ENCODE results near the gene PJA2.
A peak's percentile ranks its signal among the peaks of the same experiment; 100 is the strongest.

Gene PJA2

DNA sequence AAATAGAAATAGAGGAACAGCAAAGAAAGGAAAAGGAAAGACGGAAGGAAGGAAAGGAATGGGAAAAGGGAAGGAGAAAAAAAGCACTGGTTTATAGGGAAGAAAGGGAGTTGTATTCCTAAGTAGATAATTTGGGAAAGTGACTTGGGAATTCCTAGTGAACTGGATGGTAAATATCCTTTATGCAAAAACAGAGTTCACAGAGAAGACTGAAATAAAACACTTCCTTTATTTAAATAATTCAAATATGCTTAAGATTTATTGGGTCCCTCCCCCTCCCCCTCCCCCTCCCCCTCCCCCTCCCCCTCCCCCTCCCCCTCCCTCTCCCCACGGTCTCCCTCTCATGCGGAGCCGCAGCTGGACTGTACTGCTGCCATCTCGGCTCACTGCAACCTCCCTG, 69.4 kb downstream of the PJA2 start:
- no peak overlapping the region for H3K4me3 ChIP-seq (ENCODE audit: low read depth, low read length)
- no peak for TF ChIP-seq POLR2A (IDR thresholded peaks at IDR 0.05; ENCODE audit: extremely low read depth, insufficient read length)
- TF ChIP-seq, protein P1, sequence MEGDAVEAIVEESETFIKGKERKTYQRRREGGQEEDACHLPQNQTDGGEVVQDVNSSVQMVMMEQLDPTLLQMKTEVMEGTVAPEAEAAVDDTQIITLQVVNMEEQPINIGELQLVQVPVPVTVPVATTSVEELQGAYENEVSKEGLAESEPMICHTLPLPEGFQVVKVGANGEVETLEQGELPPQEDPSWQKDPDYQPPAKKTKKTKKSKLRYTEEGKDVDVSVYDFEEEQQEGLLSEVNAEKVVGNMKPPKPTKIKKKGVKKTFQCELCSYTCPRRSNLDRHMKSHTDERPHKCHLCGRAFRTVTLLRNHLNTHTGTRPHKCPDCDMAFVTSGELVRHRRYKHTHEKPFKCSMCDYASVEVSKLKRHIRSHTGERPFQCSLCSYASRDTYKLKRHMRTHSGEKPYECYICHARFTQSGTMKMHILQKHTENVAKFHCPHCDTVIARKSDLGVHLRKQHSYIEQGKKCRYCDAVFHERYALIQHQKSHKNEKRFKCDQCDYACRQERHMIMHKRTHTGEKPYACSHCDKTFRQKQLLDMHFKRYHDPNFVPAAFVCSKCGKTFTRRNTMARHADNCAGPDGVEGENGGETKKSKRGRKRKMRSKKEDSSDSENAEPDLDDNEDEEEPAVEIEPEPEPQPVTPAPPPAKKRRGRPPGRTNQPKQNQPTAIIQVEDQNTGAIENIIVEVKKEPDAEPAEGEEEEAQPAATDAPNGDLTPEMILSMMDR (IDR thresholded peaks at IDR 0.05; ENCODE audit: low read depth, low read length), result no peak
- TF ChIP-seq, protein P2, sequence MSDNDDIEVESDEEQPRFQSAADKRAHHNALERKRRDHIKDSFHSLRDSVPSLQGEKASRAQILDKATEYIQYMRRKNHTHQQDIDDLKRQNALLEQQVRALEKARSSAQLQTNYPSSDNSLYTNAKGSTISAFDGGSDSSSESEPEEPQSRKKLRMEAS (IDR thresholded peaks at IDR 0.05; ENCODE audit: low read depth, low read length), result no peak
- no peak for TF ChIP-seq MYC (IDR thresholded peaks at IDR 0.05; ENCODE audit: low read depth, low read length)
- no peak for DNase-seq (ENCODE audit: low read depth)

DNA sequence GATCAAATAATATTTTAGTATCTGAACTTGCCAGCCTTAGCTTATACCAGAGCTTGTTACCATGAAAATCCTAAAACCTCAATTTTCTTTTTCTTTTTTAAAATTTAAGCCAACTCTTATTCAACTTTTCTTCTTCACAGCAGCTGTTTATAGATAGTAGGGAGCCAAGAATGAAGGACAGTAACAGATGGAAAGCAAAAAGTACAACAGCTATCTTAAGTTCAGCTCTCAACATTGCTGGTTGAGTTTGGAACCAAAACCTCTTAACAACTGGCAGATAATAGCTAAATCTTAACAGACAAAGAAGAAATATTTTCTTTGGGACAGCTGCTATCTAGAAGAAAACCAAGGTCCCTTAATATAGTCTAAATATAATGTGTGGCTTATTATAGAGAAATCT, 74.7 kb downstream of the PJA2 start:
- TF ChIP-seq, protein P1 (IDR thresholded peaks at IDR 0.05; ENCODE audit: low read depth, low read length), result no peak
- TF ChIP-seq, protein P2 (IDR thresholded peaks at IDR 0.05; ENCODE audit: low read depth, low read length), result no peak
- no peak for TF ChIP-seq POLR2A (IDR thresholded peaks at IDR 0.05; ENCODE audit: extremely low read depth, insufficient read length)
- no peak overlapping the region for H3K4me3 ChIP-seq (ENCODE audit: low read depth, low read length)
- no peak for DNase-seq (ENCODE audit: low read depth)

DNA sequence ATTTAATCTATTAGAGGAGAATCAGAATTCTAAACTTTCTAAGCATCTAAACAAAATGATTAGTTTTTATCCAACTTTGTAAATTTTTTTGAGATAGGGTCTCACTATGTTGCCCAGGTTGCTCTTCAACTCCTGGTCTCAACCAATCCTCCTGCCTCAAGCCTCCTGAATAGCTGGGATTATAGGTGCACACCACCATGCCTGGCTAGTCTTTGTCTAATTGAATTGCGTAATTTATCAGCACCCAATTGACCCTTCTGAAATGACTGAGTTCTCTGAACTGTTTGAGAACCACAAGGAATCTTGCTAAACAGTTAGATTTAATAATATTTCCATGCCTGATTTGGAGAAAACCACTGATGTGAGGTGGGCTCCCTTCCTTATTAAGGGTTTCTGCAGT, 75.7 kb downstream of the PJA2 start:
- DNase-seq (ENCODE audit: low read depth), result no peak
- TF ChIP-seq, protein P2 (IDR thresholded peaks at IDR 0.05; ENCODE audit: low read depth, low read length), result no peak
- TF ChIP-seq, protein P1 (IDR thresholded peaks at IDR 0.05; ENCODE audit: low read depth, low read length), result no peak
- no peak for TF ChIP-seq MYC (IDR thresholded peaks at IDR 0.05; ENCODE audit: low read depth, low read length)
- no peak for TF ChIP-seq POLR2A (IDR thresholded peaks at IDR 0.05; ENCODE audit: extremely low read depth, insufficient read length)
- no peak overlapping the region for H3K4me3 ChIP-seq (ENCODE audit: low read depth, low read length)

DNA sequence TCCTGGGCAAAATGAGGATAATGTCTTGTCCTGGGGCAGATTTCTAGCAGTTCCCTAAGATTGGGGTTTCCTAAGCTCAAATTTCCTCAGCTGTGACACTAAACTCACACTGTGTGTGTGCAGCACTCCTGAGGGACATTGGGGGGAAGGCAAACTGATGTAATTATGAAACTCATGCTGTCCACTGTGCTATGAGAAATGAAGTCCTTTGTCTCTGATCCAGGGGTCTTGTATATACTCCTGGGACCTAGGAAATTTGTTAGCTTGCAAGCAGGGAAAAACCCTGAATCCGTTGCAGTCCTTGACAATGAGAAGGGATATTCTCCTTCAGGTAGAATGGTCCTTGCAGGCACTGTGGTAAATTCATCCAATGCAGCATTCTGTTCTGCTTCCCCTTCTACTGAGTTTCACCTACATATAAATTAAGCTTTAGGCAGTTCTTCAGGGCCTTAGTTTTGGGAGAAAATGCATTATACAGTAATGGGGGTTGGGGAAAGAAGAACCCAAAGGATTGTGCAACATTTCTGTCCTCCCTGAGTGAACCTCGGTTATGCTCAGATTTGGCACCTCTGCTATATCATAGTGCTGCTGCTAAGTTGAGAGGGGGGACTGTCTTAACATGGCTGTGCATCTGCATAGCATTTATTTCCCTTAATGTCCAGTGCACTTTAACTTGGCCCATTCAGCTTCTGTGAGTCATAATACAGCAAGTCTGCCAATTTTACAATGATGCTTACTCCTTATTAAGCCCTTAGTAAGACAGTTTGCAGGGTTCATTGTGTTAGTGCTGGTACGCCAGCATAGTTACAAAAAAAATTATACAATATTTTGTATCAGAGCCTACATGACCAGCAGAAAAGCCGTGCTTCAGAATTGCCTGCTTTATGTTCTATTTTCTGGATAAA, 80.2 kb downstream of the PJA2 start:
- H3K4me3 ChIP-seq (ENCODE audit: low read depth, low read length), result no peak overlapping the region
- peak; percentile 24 for DNase-seq (ENCODE audit: low read depth)
- no peak for TF ChIP-seq POLR2A (IDR thresholded peaks at IDR 0.05; ENCODE audit: extremely low read depth, insufficient read length)
- TF ChIP-seq, protein P1 (IDR thresholded peaks at IDR 0.05; ENCODE audit: low read depth, low read length), result no peak
- TF ChIP-seq, protein P2 (IDR thresholded peaks at IDR 0.05; ENCODE audit: low read depth, low read length), result no peak
- no peak for TF ChIP-seq MYC (IDR thresholded peaks at IDR 0.05; ENCODE audit: low read depth, low read length)

DNA sequence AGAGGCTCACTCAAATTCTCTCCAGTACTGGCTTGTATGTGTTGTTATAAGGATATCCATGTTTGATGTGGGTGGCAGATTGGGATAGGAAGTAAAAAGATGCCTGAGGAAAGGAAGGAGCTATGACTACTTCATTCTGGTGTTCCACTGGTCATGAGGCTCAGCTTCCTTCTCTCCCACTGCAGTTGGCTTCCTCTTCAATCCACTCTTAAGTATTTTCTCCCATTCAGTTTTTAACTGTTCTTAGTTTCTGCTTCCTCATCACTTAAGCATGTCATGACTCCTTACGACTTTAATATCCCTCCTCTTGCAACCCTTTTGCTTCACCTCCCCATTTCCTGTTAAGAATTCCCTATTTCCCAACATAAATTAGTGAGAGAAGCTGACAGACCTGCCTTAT, 81.1 kb downstream of the PJA2 start:
- no peak for DNase-seq (ENCODE audit: low read depth)

More for the DNA sequence above, 81.1 kb downstream of the PJA2 start:
- TF ChIP-seq, protein P2 (IDR thresholded peaks at IDR 0.05; ENCODE audit: low read depth, low read length), result no peak
- no peak for TF ChIP-seq POLR2A (IDR thresholded peaks at IDR 0.05; ENCODE audit: extremely low read depth, insufficient read length)
- TF ChIP-seq, protein P1 (IDR thresholded peaks at IDR 0.05; ENCODE audit: low read depth, low read length), result no peak
- no peak for TF ChIP-seq MYC (IDR thresholded peaks at IDR 0.05; ENCODE audit: low read depth, low read length)
- H3K4me3 ChIP-seq (ENCODE audit: low read depth, low read length), result no peak overlapping the region
